Stimulated activated CD4-positive, alpha-beta T cell treated with anti-CD3 and anti-CD28 coated beads, Interleukin-12 subunit alpha, Interleukin-12 subunit beta, amount 100 ng/mL, for 4 hours (primary cell): Measurements from ENCODE around the gene BLACAT1.
"Not testable (repeated sequence)": the region's sequence is repeated elsewhere in the genome, so short reads cannot be mapped to it uniquely, and the experiment has no call there.

Experiments
- DNase-seq: peaks from one replicate; pipeline ENCODE4 v3.0.0-alpha.2; 2020

BLACAT1 gene

GRCh38 chr1:205438213-205439158, 17.4 kb downstream of the BLACAT1 start:
- no peak for DNase-seq

- no peak for DNase-seq
These were observed 18.3 kb downstream of the BLACAT1 start for GRCh38 chr1:205437570-205437969.

- DNase-seq, result no peak
These were observed 19.0 kb downstream of the BLACAT1 start for GRCh38 chr1:205436776-205437410.

- DNase-seq, result no peak
These were observed 20.0 kb downstream of the BLACAT1 start for GRCh38 chr1:205435578-205436573.

GRCh38 chr1:205434738-205435137, 21.1 kb downstream of the BLACAT1 start:
- DNase-seq, result no peak

- not testable (repeated sequence) for DNase-seq
These were observed 23.2 kb downstream of the BLACAT1 start for GRCh38 chr1:205432692-205433091.

- no peak for DNase-seq
These were observed 23.7 kb downstream of the BLACAT1 start for GRCh38 chr1:205432116-205432515.

GRCh38 chr1:205430696-205431305, 25.0 kb downstream of the BLACAT1 start:
- peak; percentile 61 for DNase-seq

GRCh38 chr1:205429762-205430695, 25.8 kb downstream of the BLACAT1 start:
- no peak for DNase-seq

GRCh38 chr1:205424901-205425600, 30.8 kb downstream of the BLACAT1 start:
- DNase-seq, result no peak

GRCh38 chr1:205423814-205424399, 31.9 kb downstream of the BLACAT1 start:
- DNase-seq, result no peak

- no peak for DNase-seq
These were observed 32.7 kb downstream of the BLACAT1 start for GRCh38 chr1:205422993-205423642.

- DNase-seq, result no peak
These were observed 34.0 kb downstream of the BLACAT1 start, which contains the start of gene LEMD1 for GRCh38 chr1:205421798-205422197. LEMD1 (minus strand) TSS chr1:205422056; CDS start chr1:205420536, 1,520 bp downstream.

GRCh38 chr1:205420938-205421337, 34.9 kb downstream of the BLACAT1 start:
- no peak for DNase-seq

GRCh38 chr1:205417870-205418635, 37.8 kb downstream of the BLACAT1 start:
- DNase-seq, result no peak

- DNase-seq, result no peak
These were observed 39.5 kb downstream of the BLACAT1 start for GRCh38 chr1:205416322-205416721.

GRCh38 chr1:205410581-205411298, 45.1 kb downstream of the BLACAT1 start:
- DNase-seq, result no peak

- DNase-seq, result no peak
These were observed 47.9 kb downstream of the BLACAT1 start for GRCh38 chr1:205407970-205408369.
